ENCODE data around the gene FNBP1. TPM values are rescaled to one million over a fixed set of nuclear protein-coding genes. Genes with fewer than 3 reads are reported as not detected.
A peak's percentile ranks its signal among the peaks of the same experiment; 100 is the strongest.

FNBP1 gene
- polyA plus RNA-seq, 2 of the 4 experiments (the other 2 are of a cell fraction) = 10.6 to 15.6 TPM

GRCh38 chr9:130054820-130055219 lies 11.8 kb upstream of the FNBP1 start (continued):
- TF ChIP-seq CHD2 (IDR thresholded peaks at IDR 0.05; ENCODE audit: low read length, partially characterized antibody) = no peak

GRCh38 chr9:130054325-130054786 lies 11.4 kb upstream of the FNBP1 start:
- peak overlapping the region; percentile 84 for H3K4me2 ChIP-seq

GRCh38 chr9:130053504-130054324 lies 10.7 kb upstream of the FNBP1 start, which contains the start of gene GPR107:
TSS of gene GPR107 (plus strand) at chr9:130053906. CDS start at chr9:130053933, 27 bp downstream.
- no peaks in the 10 kb centered on the region for H3K9me3 ChIP-seq
- DNase-seq (ENCODE audit: low read depth in 1 of 2, low spot score in 1 of 2) = peak; percentile 67 to 92
- H3K4me3 ChIP-seq = peak within 1 kb of the TSS; percentile 67
- ATAC-seq = peak; percentile 98 to 99
- H3K4me2 ChIP-seq = peak within 1 kb of the TSS; percentile 100
- no peak for FAIRE-seq
- CTCF ChIA-PET = interaction anchor here (1.5 to 2.1 kb wide), 2 partner anchors 9 to 167 kb away, joined by 3 to 6 read pairs; no protein-coding TSS in a partner anchor
- POLR2A ChIA-PET = interaction anchor here (1.2 to 2.1 kb wide), 3 partner anchors 10 to 166 kb away, joined by 4 to 28 read pairs (median 4); partner anchors contain the start of gene FNBP1
- peak within 1 kb of the TSS; percentile 92 to 97 for H3K27ac ChIP-seq
- 2% methylated on average over 33 of the region's 64 CpGs for WGBS (ENCODE audit: missing lambda C conversion rate)
- peaks cover 17% of the 10 kb centered on the region for H3K4me1 ChIP-seq
- TF ChIP-seq E2F6 (IDR thresholded peaks at IDR 0.05; ENCODE audit: borderline replicate concordance, low read depth) = no peak
- no peak for TF ChIP-seq EHMT2 (IDR thresholded peaks at IDR 0.05; ENCODE audit: low read depth)
- no peak for TF ChIP-seq RFX5 (IDR thresholded peaks at IDR 0.05)
- no peak for TF ChIP-seq REST (IDR thresholded peaks at IDR 0.05)
- no peak for TF ChIP-seq NFE2L2 (conservative IDR thresholded peaks at IDR 0.05; ENCODE audit: low read length)
- TF ChIP-seq FOSL2 (IDR thresholded peaks at IDR 0.05) = no peak
- TF ChIP-seq FOSL2 (CRISPR knock-in tag; IDR thresholded peaks at IDR 0.05) = no peak
- TF ChIP-seq CEBPB (IDR thresholded peaks at IDR 0.05) = no peak
- no peak for TF ChIP-seq HOXB13 (CRISPR knock-in tag; IDR thresholded peaks at IDR 0.05; ENCODE audit: low read depth)

More at GRCh38 chr9:130054325-130054786, 11.4 kb upstream of the FNBP1 start:
- Histone ChIP-seq H3K27ac (peak overlapping the region; percentile 92 to 97), H3K4me1 (peaks cover 17% of the 10 kb centered on the region), H3K4me3 (peak overlapping the region; percentile 67), H3K9me3 (no peaks in the 10 kb centered on the region)
- no peak for TF ChIP-seq HDAC2 (IDR thresholded peaks at IDR 0.05)
- no peak for TF ChIP-seq CTCF (IDR thresholded peaks at IDR 0.05)
- TF ChIP-seq KDM1A (IDR thresholded peaks at IDR 0.05; ENCODE audit: low read depth) = no peak
- TF ChIP-seq NFE2L2 (conservative IDR thresholded peaks at IDR 0.05; ENCODE audit: low read length) = no peak
- no peak for TF ChIP-seq REST (IDR thresholded peaks at IDR 0.05)
- no peak for TF ChIP-seq CHD2 (IDR thresholded peaks at IDR 0.05; ENCODE audit: low read length, partially characterized antibody)
- TF ChIP-seq POLR2AphosphoS2 (conservative IDR thresholded peaks at IDR 0.05; ENCODE audit: low read length) = no peak
- ChIA-PET CTCF (interaction anchor here (1.5 to 2.1 kb wide), 2 partner anchors 10 to 168 kb away, joined by 3 to 6 read pairs; no protein-coding TSS in a partner anchor), POLR2A (interaction anchor here (1.2 to 2.1 kb wide), 3 partner anchors 11 to 166 kb away, joined by 4 to 28 read pairs (median 4); partner anchors contain the start of gene FNBP1)
- ATAC-seq (peak in 1 of 2 experiments; percentile 59; a peak in 5 of 6 replicates), FAIRE-seq (no peak), DNase-seq (ENCODE audit: low read depth in 1 of 2, low spot score in 1 of 2) (no peak)
- WGBS (ENCODE audit: missing lambda C conversion rate) = 2% methylated on average over 14 of the region's 14 CpGs
